HFF-Myc (cell line): ENCODE data around the gene CCDC97.
"Not testable (repeated sequence)": the region's sequence is repeated elsewhere in the genome, so short reads cannot be mapped to it uniquely, and the experiment has no call there.

Experiments used
- DNase-seq: peaks from one replicate; pipeline ENCODE4 v3.0.0-alpha.2; 2011; ENCODE audit warnings: low read depth; ENCODE audit errors: extremely low read depth
- H3K4me3 ChIP-seq: replicated peaks from 2 replicates; pipeline ENCODE4 v1.5.1; 2011; ENCODE audit warnings: low read depth, mild to moderate bottlenecking, control low read depth, low read length
- TF ChIP-seq, protein P1 (sequence below): IDR thresholded peaks from 2 replicates; pipeline ENCODE4 v1.5.1; 2012; ENCODE audit warnings: mild to moderate bottlenecking, low read depth, low read length, control low read depth; ENCODE audit errors: missing control alignments

The CCDC97 gene

DNA sequence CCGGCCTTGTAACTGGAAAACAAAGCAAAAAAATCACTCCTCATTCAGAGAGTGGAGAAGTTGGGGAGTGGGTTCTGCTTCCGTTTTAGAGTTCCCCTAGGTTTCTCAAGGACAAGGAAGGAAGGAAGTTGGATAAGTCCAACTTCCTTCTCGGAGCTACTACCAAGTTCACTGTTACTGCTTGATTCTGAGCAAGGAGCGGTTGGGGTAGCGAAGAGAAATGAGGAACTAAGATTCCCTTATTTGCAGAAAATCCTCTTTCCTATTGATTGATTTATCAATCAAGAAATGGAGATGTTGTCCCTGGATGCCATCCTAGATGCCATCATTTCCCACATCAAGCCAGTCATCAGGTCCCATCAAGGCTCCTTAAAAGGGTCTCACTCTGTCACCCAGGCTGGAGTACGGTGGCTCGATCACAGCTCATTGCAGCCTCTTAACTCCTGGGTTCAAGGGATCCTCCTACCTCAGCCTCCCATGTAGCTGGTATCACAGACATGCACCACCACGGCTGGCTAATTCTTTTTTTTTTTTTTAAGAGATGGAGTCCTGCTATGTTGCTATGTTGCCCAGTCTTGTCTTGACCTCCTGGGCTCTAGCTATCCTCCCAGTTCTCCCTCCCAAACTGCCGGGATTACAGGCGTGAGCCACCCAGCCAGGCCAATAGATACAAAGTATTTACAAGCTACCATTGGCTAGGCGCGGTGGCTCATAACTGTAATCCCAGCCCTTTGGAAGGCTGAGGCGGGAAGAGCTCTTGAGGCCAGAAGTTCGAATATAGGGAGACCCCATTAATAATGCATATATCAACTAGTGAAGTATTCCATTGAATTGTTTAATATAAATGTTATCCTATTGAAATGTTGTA is 54.8 kb downstream of the CCDC97 start:
- H3K4me3 ChIP-seq, result peak overlapping the region; percentile 69
- TF ChIP-seq, protein P1, sequence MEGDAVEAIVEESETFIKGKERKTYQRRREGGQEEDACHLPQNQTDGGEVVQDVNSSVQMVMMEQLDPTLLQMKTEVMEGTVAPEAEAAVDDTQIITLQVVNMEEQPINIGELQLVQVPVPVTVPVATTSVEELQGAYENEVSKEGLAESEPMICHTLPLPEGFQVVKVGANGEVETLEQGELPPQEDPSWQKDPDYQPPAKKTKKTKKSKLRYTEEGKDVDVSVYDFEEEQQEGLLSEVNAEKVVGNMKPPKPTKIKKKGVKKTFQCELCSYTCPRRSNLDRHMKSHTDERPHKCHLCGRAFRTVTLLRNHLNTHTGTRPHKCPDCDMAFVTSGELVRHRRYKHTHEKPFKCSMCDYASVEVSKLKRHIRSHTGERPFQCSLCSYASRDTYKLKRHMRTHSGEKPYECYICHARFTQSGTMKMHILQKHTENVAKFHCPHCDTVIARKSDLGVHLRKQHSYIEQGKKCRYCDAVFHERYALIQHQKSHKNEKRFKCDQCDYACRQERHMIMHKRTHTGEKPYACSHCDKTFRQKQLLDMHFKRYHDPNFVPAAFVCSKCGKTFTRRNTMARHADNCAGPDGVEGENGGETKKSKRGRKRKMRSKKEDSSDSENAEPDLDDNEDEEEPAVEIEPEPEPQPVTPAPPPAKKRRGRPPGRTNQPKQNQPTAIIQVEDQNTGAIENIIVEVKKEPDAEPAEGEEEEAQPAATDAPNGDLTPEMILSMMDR, result no peak
- DNase-seq, result no peak

DNA sequence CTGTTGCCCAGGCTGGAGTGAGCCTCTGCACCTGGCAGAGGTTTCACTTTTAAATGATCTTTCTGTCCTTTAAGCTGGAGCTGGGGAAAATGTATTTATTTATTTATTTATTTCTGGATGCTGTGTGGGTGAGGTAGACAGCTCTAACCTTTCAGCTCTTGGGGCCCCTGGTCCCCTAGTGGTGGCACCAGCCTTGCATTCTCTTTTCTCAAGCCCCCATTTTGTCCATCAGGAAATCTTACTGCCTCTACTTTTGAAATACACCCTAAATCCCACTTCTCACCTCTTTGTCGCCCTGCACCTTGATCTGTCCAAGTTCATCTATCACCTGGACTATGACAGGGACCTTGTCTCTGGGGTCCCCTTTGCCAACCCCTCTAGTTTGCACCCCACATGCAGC is 56.1 kb downstream of the CCDC97 start:
- H3K4me3 ChIP-seq, result no peak overlapping the region
- TF ChIP-seq, protein P1, result peak; percentile 37
- no peak for DNase-seq

DNA sequence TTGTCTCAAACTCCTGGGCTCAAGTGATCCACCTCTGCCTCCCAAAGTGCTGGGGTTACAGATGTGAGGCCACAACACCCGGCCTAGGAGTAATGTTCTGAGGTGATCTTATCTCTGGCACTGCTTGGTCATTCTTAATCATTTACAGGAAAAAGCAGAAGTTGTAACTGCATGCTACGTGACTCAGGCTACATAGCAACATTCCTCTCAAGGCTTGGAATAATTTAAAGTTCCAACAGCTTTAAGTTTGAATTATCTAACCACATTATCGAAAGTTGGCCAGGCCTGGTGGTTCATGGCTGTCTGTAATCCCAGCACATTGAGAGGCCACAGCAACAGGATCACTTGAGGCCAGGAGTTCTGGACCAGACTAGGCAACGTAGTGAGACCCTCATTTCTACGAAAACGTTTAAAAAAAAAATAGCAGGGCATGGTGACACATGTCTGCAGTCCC is 57.9 kb downstream of the CCDC97 start:
- no peak for DNase-seq
- TF ChIP-seq, protein P1, result no peak
- H3K4me3 ChIP-seq, result no peak overlapping the region

DNA sequence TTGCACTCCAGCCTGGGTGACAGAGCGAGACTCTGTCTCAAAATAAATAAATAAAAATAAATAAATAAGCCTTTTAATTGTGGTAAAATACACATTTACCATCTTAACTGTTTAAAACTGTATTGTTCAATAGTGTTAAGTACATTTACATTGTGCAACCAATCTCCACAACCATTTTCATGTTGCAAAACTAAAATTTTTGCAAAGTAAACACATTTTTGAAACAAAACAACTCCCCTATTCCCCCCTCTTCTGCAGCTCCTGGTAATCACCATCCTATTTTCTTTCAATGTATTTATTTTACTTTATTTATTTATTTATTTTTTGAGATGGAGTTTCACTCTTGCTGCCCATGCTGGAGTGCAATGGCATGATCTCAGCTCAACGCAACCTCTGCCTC is 59.8 kb downstream of the CCDC97 start:
- TF ChIP-seq, protein P1, result no peak
- DNase-seq, result no peak
- no peak overlapping the region for H3K4me3 ChIP-seq

GRCh38 chr19:41371119-41371518 is 61.1 kb downstream of the CCDC97 start:
- not testable (repeated sequence) for H3K4me3 ChIP-seq, DNase-seq

- no peak for DNase-seq
- H3K4me3 ChIP-seq, result no peak overlapping the region
- TF ChIP-seq, protein P1, result no peak
These were observed 61.6 kb downstream of the CCDC97 start for GRCh38 chr19:41371541-41371940.

DNA sequence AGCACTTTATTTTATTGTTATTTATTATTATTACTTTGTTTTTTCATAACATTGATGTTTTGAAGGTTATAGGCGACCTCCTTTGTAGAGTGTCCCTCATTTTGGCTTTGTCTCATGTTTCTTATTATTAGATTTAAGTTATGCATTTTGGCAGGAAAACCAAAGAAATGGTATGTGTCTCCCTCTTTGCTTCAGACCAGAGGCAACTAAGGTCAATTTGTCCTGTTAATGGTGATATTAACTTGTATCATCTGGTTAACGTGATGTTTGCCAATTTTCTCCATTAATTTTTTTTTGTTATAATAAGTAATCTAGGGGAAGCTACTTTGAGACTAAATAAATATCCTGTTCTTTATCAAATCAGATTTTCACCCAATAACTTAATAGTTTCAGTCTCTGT is 62.5 kb downstream of the CCDC97 start:
- no peak for DNase-seq
- TF ChIP-seq, protein P1, result no peak
- no peak overlapping the region for H3K4me3 ChIP-seq
